Measurements from ENCODE around the gene RTN4R.

Gene RTN4R

DNA sequence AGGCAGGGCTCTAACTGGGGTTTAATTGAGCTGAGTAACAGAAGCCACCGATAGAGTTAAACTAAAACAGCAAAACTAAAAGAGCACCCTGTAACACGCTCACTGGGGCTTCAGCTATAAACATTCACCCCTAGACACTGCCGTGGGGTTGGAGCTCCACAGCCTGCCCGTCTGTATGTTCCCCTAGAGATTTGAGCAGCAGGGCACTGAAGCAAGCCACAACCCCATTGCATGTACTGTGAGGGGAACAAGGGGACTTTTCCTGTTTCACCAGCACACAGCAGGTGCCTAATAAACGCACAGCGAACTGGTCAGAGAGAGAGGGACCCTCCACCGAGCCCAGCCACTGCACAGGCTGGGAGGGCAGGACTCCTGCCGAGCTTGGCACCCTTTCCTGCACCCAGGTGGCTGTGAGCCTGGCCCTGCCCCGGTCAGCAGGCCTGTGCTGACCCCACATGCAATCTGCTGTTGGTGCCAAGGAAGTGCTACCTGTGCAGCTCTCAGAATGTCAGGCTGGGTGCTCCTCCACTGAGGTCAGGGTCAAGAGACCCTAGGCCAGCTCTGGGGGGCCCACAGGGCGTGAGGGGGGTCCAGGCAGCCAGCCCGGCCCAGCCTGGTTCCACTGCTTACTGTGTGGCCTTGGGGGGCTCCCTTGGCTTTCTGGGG lies 31.9 kb downstream of the RTN4R start:
- TF ChIP-seq, protein P1, sequence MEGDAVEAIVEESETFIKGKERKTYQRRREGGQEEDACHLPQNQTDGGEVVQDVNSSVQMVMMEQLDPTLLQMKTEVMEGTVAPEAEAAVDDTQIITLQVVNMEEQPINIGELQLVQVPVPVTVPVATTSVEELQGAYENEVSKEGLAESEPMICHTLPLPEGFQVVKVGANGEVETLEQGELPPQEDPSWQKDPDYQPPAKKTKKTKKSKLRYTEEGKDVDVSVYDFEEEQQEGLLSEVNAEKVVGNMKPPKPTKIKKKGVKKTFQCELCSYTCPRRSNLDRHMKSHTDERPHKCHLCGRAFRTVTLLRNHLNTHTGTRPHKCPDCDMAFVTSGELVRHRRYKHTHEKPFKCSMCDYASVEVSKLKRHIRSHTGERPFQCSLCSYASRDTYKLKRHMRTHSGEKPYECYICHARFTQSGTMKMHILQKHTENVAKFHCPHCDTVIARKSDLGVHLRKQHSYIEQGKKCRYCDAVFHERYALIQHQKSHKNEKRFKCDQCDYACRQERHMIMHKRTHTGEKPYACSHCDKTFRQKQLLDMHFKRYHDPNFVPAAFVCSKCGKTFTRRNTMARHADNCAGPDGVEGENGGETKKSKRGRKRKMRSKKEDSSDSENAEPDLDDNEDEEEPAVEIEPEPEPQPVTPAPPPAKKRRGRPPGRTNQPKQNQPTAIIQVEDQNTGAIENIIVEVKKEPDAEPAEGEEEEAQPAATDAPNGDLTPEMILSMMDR (conservative IDR thresholded peaks at IDR 0.05), result no peak
- no peak overlapping the region for H3K27ac ChIP-seq

DNA sequence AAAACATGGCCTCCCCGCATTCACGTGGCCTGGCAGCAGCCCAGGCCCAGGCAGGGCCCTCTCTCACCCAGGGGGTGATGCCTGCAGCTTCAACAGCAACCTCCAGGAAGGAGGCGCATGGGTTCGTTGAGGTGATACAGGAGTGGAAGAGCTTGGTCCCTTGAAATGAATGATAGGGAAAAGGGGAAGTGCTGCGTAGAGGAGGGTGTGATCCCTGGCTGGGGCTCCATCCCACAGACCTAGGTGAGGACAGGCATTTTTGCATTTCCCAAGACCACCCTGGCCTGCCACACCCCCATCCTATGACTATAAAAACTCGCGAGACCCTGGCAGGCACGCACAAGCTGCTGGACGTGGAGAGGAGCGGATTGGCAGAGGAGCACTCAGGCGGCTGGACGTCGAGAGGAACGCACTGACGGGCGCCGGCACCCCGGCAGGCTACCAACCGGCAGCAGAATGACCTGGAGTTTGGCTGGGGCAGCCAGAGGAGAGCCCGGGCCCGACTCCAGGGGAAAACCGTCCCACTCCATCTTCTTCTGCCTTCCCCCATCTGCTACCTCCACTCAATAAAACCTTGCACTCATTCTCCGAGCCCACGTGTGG lies 32.6 kb downstream of the RTN4R start:
- TF ChIP-seq, protein P1 (conservative IDR thresholded peaks at IDR 0.05), result no peak
- H3K27ac ChIP-seq, result no peak overlapping the region

DNA sequence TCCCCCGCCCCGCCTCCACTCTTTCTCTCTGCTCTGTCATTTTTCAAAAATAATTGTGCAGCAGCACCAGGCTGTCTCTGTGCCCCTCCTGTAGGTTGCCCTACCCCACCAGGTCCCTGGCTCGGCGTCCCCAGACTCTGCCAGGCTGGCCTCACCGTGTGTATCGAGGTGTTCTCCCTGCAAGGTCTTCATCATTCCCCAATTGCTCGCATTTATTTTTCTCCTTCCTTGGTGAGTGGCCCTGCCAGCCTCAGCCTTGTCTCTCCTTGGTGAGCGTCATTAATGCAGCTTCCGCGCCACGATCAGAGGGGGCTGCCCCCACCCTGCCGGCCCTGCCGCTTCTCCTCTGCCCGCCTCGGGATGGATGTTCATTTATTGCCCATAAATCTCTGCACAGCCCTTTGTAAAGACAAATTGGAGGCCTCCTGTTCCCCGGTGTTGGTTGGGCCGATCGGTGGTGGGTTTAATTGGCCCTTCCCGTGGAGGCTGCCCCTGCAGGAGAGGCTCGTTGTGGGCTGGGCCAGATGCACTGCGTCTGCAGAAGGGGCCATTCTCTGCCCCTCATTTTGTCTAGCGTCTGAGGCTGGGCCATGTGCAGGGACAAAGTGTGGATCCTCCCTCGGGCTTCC lies 33.2 kb downstream of the RTN4R start:
- TF ChIP-seq, protein P1 (conservative IDR thresholded peaks at IDR 0.05), result no peak
- H3K27ac ChIP-seq, result no peak overlapping the region

DNA sequence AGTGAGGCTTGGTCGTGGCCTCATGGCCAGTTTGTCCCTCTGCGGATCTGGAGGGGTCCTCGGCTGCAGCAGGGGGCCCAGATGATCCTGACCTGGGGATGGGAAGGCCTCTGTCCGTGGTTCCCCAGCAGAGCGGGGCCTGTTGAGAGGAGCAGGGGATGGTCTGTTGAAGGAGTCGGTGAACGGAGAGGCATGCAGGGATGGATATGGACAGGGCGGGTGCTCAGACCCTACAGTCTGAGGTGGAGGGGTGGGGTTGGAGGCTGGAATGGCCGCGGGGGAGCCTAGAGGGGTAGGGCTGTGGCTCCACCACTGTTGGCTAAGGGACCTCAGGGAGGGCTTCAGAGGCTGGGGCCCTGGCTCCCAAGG lies 33.8 kb downstream of the RTN4R start:
- no peak overlapping the region for H3K27ac ChIP-seq
- TF ChIP-seq, protein P1 (conservative IDR thresholded peaks at IDR 0.05), result no peak

DNA sequence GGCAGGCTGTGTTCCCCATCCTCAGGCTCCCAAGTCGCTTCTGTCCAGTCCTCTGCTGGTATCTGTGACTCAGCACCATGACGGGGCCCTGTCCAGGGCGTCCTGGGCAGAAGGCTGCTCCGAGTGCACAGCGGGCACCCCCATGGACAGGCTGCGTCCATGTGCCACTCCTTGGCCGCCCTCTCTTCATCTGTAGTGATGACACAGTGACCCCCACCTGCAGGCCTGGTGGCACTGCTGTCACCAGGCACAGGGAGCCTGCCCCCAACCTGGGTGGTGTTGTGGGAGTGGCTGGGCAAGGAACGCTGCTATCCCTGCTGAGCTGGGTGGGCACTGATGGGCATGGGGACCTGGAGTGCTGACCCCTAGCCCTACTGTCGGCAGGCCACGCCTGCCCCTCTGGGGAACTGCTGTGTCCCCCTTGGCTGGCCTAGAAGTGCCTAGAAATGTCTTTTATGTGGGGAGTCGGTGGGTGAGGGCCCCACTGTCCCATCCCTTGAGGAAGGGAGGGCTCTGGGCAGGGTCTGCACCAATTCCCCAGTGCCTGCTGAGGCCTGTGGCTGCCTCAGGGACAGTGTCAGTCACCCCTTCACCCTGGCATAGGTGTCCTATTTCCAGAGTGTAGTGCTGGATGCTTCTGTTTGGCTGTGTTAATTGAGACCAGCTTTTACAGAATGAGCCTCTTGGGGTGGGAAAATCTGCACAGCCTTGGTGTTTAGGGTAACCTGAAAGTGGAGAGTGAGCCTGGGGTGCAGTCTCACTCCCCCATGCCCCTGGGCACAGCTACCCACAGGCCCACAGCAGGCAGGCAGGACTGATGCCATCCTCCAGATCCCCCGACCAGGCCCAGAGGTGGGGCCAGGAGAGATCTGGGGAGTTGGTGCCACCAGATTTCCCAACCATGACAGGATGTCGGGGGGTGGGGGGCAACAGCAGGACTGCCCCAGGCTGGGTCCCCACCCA lies 34.5 kb downstream of the RTN4R start:
- TF ChIP-seq, protein P1 (conservative IDR thresholded peaks at IDR 0.05), result no peak
- no peak overlapping the region for H3K27ac ChIP-seq

DNA sequence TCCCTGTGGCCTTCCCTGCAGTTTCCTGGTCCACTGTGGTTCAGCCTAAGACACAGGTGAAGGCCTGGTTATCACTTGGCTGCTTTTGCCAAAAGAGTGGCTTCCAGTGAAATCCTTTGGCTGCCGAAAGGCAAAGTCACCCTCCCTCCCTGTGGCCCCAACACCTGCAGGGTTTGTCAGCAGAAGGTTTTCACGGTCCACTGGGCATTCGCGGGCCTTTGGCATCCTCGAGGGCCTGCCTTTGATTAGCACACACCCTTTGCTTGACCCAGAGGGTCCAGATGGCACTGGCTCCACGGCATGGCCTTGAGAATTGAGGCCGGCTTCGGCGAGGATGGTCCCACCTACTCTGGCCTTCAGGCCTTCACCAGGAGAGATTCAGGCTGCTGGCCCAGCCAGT lies 35.3 kb downstream of the RTN4R start:
- no peak overlapping the region for H3K27ac ChIP-seq
- TF ChIP-seq, protein P1 (conservative IDR thresholded peaks at IDR 0.05), result no peak

DNA sequence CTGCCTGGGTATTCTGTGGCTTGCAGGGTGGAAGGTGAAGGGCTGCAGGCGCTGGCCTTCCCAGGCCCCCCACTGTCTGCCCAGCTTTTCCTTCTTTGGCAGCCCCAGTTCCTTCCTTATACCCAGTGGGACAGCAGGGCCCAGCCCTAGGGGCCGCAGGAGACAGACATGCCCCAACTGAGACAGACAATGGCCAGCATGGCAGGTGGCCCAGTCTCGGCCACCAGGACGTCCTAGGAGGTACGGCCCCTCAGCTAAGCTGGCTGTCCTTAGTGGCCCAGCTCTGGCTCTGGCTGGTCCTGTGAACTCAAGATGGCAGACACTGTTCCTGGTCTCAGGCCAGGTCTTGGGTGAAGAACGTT lies 35.9 kb downstream of the RTN4R start:
- TF ChIP-seq, protein P1 (conservative IDR thresholded peaks at IDR 0.05), result no peak
- H3K27ac ChIP-seq, result no peak overlapping the region

All from VCaP (cell line).